ENCODE data around the gene PANK2. TPM values are rescaled to one million over a fixed set of nuclear protein-coding genes. Genes with fewer than 3 reads are reported as not detected.

Gene PANK2
- total RNA-seq, 1 experiment from 2014 or later, result 41.6 TPM

GRCh38 chr20:3858689-3859088 is 30.5 kb upstream of the PANK2 start:
- ATAC-seq, result no peak
- Histone ChIP-seq H3K4me1 (ENCODE audit: control insufficient read depth in 1 of 2, insufficient read depth in 2 of 2, low read length in 2 of 2) (peaks cover 0 to 14% of the 10 kb centered on the region in 2 experiments; a peak in 2 of 4 replicates), H3K9me3 (ENCODE audit: control insufficient read depth in 1 of 2, insufficient read depth in 1 of 2, low read depth in 1 of 2, low read length in 2 of 2) (peaks cover 0 to 7% of the 10 kb centered on the region in 2 experiments; a peak in 1 of 4 replicates), H3K27me3 (ENCODE audit: insufficient read depth, low read length) (no peaks in the 10 kb centered on the region), H3K27ac (ENCODE audit: low read depth, low read length) (no peak overlapping the region), H2AFZ (ENCODE audit: low read depth, low read length, poor library complexity, severe bottlenecking) (no peak overlapping the region), H4K20me1 (ENCODE audit: insufficient read depth) (peaks cover 4% of the 10 kb centered on the region; the same call in 1 of the 2 replicates), H3K36me3 (ENCODE audit: control insufficient read depth in 1 of 2, insufficient read depth in 2 of 2, low read length in 2 of 2) (peaks cover 48 to 55% of the 10 kb centered on the region in 2 experiments), H3K9ac (ENCODE audit: low read length) (no peak overlapping the region), H3K4me2 (ENCODE audit: low read length) (no peak overlapping the region), H3K4me3 (replicated peaks in 1 of 2; ENCODE audit: low read depth in 1 of 2, low read length in 2 of 2) (no peak overlapping the region), H3K9me2 (ENCODE audit: insufficient read depth) (no peaks in the 10 kb centered on the region), H3K79me2 (ENCODE audit: insufficient read depth, low read length) (peaks cover 59% of the 10 kb centered on the region)
- intact Hi-C loops (cut with micrococcal nuclease), result no loop called here
- ChIA-PET POLR2A (no interaction called here), CTCF (no interaction called here), RAD21 (ENCODE audit: low non-redundant PET in 1 of 2, low total read pairs in 2 of 2, uncharacterized antibody in 2 of 2, unreplicated experiment in 2 of 2) (interaction anchor here in 1 of 2 experiments (0.7 kb wide), 1 partner anchor 11 kb away, joined by 4 read pairs; no protein-coding TSS in a partner anchor)
- BruUV-seq (replicated peaks), result no TSS peak
- DNase-seq (ENCODE audit: low read depth, low spot score), result no peak
- TF ChIP-seq ZNF274 (IDR thresholded peaks at IDR 0.05; ENCODE audit: low read depth, low read length) (no peak), ATF3 (IDR thresholded peaks at IDR 0.05) (no peak), SP1 (IDR thresholded peaks at IDR 0.05; ENCODE audit: low read depth) (no peak), EZH2 (IDR thresholded peaks at IDR 0.05) (no peak), ZFX (IDR thresholded peaks at IDR 0.05) (no peak), YY1 (IDR thresholded peaks at IDR 0.05; ENCODE audit: extremely low read depth, insufficient replicate concordance, low read depth, low read length) (no peak), EZH2phosphoT487 (IDR thresholded peaks at IDR 0.05; ENCODE audit: borderline replicate concordance) (no peak)

DNA sequence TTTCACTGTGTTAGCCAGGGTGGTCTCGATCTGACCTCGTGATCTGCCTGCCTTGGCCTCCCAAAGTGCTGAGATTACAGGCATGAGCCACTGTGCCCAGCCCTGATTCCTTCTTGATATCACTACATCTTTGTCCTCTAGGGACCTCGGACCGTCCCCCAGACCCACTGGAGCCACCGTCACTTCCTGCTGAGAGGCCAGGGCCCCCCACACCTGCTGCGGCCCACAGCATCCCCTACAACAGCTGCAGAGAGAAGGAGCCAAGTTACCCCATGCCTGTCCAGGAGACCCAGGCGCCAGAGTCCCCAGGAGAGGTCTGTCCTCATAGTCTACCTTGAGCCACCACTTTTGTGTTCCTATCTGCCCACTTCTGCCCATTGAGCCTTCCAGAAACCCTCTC is 28.0 kb upstream of the PANK2 start:
- no peak overlapping the region for H3K4me3 ChIP-seq (replicated peaks in 1 of 2; ENCODE audit: low read depth in 1 of 2, low read length in 2 of 2)
- CTCF ChIA-PET, result no interaction called here
- H3K4me2 ChIP-seq (ENCODE audit: low read length), result no peak overlapping the region
- H2AFZ ChIP-seq (ENCODE audit: low read depth, low read length, poor library complexity, severe bottlenecking), result no peak overlapping the region
- H3K27ac ChIP-seq (ENCODE audit: low read depth, low read length), result no peak overlapping the region
- peaks cover 38% of the 10 kb centered on the region for H3K79me2 ChIP-seq (ENCODE audit: insufficient read depth, low read length)
- no peaks in the 10 kb centered on the region for H4K20me1 ChIP-seq (ENCODE audit: insufficient read depth)
- RAD21 ChIA-PET (ENCODE audit: low non-redundant PET in 1 of 2, low total read pairs in 2 of 2, uncharacterized antibody in 2 of 2, unreplicated experiment in 2 of 2), result no interaction called here
- peaks cover 59 to 71% of the 10 kb centered on the region in 2 experiments for H3K36me3 ChIP-seq (ENCODE audit: control insufficient read depth in 1 of 2, insufficient read depth in 2 of 2, low read length in 2 of 2)
- TF ChIP-seq JUND (IDR thresholded peaks at IDR 0.05), result no peak
- no peak for TF ChIP-seq CEBPB (IDR thresholded peaks at IDR 0.05; ENCODE audit: low read depth)
- no peak for TF ChIP-seq POLR2AphosphoS5 (IDR thresholded peaks at IDR 0.05; ENCODE audit: low read depth, low read length)
- TF ChIP-seq MAX (IDR thresholded peaks at IDR 0.05), result no peak
- TF ChIP-seq ZNF274 (IDR thresholded peaks at IDR 0.05; ENCODE audit: low read depth, low read length), result no peak
- TF ChIP-seq SP1 (IDR thresholded peaks at IDR 0.05; ENCODE audit: low read depth), result no peak
- TF ChIP-seq TCF7L2 (IDR thresholded peaks at IDR 0.05; ENCODE audit: borderline replicate concordance, extremely low read depth, insufficient read depth, insufficient read length), result no peak
- no peak for TF ChIP-seq EGR1 (IDR thresholded peaks at IDR 0.05; ENCODE audit: low read depth)
- TF ChIP-seq EZH2 (IDR thresholded peaks at IDR 0.05), result no peak
- TF ChIP-seq ATF3 (IDR thresholded peaks at IDR 0.05), result no peak
- H3K9me3 ChIP-seq (ENCODE audit: control insufficient read depth in 1 of 2, insufficient read depth in 1 of 2, low read depth in 1 of 2, low read length in 2 of 2), result peaks cover 0 to 7% of the 10 kb centered on the region in 2 experiments; a peak in 1 of 4 replicates
- no peak for DNase-seq (ENCODE audit: low read depth, low spot score)
- POLR2A ChIA-PET, result no interaction called here
- H3K4me1 ChIP-seq (ENCODE audit: control insufficient read depth in 1 of 2, insufficient read depth in 2 of 2, low read length in 2 of 2), result no peaks in the 10 kb centered on the region
- BruUV-seq (replicated peaks), result no TSS peak
- H3K27me3 ChIP-seq (ENCODE audit: insufficient read depth, low read length), result no peaks in the 10 kb centered on the region
- no peaks in the 10 kb centered on the region for H3K9me2 ChIP-seq (ENCODE audit: insufficient read depth)
- intact Hi-C loops (cut with micrococcal nuclease), result no loop called here
- no peak overlapping the region for H3K9ac ChIP-seq (ENCODE audit: low read length)
- no peak for ATAC-seq
